GM19438 (cell line): ENCODE results near the gene OR11H6.
"Not testable (repeated sequence)": the region's sequence is repeated elsewhere in the genome, so short reads cannot be mapped to it uniquely, and the experiment has no call there.

ENCODE experiments used
- ATAC-seq: cut with Tn5 transposase; IDR thresholded peaks from one replicate; pipeline ENCODE4 v1.9.1; 2021; ENCODE audit warnings: low read depth; ENCODE audit not compliant: unreplicated experiment

OR11H6 gene, protein sequence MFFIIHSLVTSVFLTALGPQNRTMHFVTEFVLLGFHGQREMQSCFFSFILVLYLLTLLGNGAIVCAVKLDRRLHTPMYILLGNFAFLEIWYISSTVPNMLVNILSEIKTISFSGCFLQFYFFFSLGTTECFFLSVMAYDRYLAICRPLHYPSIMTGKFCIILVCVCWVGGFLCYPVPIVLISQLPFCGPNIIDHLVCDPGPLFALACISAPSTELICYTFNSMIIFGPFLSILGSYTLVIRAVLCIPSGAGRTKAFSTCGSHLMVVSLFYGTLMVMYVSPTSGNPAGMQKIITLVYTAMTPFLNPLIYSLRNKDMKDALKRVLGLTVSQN

GRCh38 chr14:20223410-20223809, at the start of gene OR11H6:
Gene OR11H6, plus strand, starts transcription at chr14:20223710. Its CDS starts 0 bp downstream, at chr14:20223710.
- ATAC-seq, result no peak

GRCh38 chr14:20174205-20174604, 49.3 kb upstream of the OR11H6 start:
- ATAC-seq, result not testable (repeated sequence)

DNA sequence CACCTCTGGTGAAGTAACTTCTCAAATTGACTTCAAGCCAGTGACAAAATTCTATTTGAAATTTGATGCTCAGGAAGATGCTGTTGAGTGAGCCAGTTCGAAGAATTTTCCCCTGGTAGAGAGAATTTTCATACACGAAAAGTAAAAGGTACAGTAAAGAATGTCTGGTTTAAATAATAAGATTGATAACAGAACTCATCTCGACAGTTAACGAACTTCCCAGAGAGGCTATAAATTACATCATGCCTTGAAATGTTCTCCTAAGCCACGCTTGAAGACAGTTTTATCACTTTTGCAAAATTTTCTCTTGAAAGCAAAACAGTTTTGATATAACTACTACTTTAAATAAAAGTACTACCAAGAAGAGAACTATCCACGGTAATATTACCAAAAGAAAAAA, 47.2 kb upstream of the OR11H6 start:
- no peak for ATAC-seq

DNA sequence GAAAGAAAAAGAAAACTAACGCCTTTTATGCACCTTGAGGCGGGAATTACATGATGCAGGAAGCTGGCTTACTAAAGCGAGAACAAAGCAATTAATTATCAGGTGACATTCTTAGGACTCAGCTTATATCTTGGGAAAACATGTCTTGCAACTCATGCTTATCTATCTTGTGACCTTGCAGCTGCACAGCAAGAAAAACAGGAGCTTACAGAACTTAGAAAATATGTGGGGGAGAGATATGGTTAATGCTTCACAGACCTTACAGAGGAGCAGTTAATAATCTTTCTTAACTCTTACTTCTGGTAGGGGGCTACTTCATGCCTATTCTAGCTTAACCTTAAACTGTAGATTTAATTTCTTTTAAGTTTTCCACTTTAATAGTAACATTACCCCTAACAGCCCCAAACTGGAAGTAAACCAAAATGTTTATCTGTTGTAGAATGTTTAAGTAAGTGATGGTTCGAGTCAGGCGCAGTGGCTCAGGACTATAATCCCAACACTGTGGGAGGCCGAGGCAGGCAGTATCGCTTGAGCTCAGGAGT, 46.0 kb upstream of the OR11H6 start:
- ATAC-seq, result no peak

GRCh38 chr14:20179218-20179617, 44.3 kb upstream of the OR11H6 start:
- ATAC-seq, result no peak

- ATAC-seq, result no peak
These were observed 43.6 kb upstream of the OR11H6 start for GRCh38 chr14:20179880-20180279.

DNA sequence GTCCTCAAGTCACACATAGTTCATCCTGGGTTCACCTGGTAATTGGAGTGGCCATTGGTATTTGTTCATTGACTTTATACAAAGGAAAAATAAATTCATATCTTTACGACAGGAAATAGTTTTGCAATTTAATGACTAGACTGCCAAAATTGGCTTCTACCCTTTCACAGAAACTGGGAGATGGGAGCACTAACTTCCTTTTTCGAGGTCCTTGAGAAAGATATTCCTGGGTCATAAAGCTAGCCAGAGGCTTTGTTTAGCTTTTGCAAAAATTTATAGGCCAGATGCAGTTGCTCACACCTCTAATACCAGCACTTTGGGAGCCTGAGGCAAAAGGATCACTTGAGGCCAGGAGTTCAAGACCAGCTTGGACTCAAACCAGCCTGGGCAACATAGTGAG, 43.0 kb upstream of the OR11H6 start:
- ATAC-seq, result no peak

- no peak for ATAC-seq
These were observed 39.3 kb upstream of the OR11H6 start for GRCh38 chr14:20184181-20184580.

- ATAC-seq, result no peak
These were observed 32.9 kb upstream of the OR11H6 start, which contains the start of gene OR11G2 for GRCh38 chr14:20190596-20190995. Gene OR11G2, plus strand, starts transcription at chr14:20190896. Its CDS starts 6,542 bp downstream, at chr14:20197438.

- ATAC-seq, result no peak
These were observed 32.1 kb upstream of the OR11H6 start for GRCh38 chr14:20191396-20191795.

- ATAC-seq, result no peak
These were observed 29.4 kb upstream of the OR11H6 start for GRCh38 chr14:20194101-20194500.

- not testable (repeated sequence) for ATAC-seq
These were observed 28.3 kb upstream of the OR11H6 start for GRCh38 chr14:20195170-20195569.

DNA sequence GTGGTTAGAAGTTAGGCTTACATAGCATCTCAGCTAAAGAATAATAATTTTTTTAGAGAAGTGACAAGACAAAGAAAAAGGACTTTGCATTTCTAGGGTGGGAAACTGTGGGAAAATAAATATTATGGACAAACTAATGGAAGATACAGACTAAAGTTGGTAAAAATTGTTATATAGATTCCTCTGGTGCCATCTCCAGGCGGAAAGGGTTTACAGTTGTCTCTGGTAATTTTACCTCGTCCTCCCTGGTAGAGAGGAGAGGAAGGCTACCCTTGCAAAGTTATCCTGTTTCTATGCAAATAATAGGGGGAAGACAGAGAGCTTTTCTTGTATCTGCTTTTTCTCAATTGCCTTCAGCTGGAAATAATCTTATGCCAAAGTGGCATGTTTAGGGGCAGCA, 27.6 kb upstream of the OR11H6 start:
- ATAC-seq, result no peak

DNA sequence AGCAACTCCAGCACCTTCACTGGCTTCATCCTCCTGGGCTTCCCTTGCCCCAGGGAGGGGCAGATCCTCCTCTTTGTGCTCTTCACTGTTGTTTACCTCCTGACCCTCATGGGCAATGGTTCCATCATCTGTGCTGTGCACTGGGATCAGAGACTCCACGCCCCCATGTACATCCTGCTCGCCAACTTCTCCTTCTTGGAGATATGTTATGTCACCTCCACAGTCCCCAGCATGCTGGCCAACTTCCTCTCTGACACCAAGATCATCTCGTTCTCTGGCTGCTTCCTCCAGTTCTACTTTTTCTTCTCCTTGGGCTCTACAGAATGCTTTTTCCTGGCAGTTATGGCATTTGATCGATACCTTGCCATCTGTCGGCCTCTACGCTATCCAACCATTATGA, 26.1 kb upstream of the OR11H6 start:
- ATAC-seq, result no peak

- no peak for ATAC-seq
These were observed 24.5 kb upstream of the OR11H6 start for GRCh38 chr14:20198991-20199390.

- ATAC-seq, result no peak
These were observed 18.8 kb upstream of the OR11H6 start for GRCh38 chr14:20204721-20205120.

DNA sequence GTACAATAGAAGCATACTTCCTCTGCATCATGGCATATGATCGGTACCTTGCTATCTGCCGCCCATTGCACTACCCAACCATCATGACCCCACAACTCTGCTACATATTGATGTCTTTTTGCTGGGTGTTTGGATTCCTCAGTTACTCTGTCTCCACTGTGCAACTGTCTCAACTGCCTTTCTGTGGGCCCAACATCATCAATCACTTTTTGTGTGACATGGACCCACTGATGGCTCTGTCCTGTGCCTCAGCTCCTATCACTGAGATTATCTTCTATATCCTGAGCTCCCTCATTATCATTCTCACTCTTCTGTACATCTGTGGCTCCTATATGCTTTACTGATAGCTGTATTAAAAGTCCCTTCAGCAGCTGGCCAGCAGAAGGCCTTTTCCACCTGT, 13.9 kb upstream of the OR11H6 start:
- no peak for ATAC-seq

DNA sequence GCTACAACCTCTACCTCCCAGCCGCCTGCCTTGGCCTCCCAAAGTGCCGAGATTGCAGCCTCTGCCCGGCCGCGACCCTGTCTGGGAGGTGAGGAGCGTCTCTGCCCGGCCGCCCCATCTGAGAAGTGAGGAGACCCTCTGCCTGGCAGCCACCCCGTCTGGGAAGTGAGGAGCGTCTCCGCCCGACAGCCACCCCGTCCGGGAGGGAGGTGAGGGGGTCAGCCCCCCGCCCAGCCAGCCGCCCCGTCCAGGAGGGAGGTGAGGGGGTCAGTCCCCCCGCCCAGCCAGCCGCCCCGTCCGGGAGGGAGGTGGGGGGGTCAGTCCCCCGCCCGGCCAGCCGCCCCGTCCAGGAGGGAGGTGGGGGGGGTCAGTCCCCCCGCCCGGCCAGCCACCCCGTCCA, 11.1 kb upstream of the OR11H6 start:
- not testable (repeated sequence) for ATAC-seq

GRCh38 chr14:20215196-20215595, 8.3 kb upstream of the OR11H6 start:
- no peak for ATAC-seq

- ATAC-seq, result no peak
These were observed 4.5 kb upstream of the OR11H6 start for GRCh38 chr14:20219033-20219432.

DNA sequence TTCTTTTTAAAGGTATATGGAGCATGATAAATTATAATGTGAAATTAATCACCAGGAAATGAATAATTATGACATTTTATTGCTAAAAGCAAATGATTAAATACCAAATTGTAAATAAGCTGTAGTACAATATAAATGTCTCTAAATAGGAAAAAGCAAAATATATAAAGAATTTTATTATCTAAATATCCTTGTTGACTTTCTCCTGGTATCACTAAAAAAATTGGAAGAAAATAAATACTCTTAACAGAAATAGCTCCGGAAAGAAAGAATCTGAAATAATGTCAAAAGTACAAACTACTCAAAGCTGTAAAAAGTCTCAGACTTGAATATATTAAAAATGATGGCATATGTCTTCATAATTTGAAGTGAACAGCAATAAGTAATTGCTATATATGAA, 5.2 kb downstream of the OR11H6 start, which contains the start of gene OR11H7:
OR11H7 (plus strand) TSS at position 301 of the 400 bp plus-strand sequence.
- ATAC-seq, result no peak

GRCh38 chr14:20235415-20235814, 11.9 kb downstream of the OR11H6 start:
- not testable (repeated sequence) for ATAC-seq
